ENCODE results near the gene ADAM8. TPM values are rescaled to one million over a fixed set of nuclear protein-coding genes. Genes with fewer than 3 reads are reported as not detected.

The ADAM8 gene
- total RNA-seq, 1 experiment from 2014 or later, result 16.8 TPM

DNA sequence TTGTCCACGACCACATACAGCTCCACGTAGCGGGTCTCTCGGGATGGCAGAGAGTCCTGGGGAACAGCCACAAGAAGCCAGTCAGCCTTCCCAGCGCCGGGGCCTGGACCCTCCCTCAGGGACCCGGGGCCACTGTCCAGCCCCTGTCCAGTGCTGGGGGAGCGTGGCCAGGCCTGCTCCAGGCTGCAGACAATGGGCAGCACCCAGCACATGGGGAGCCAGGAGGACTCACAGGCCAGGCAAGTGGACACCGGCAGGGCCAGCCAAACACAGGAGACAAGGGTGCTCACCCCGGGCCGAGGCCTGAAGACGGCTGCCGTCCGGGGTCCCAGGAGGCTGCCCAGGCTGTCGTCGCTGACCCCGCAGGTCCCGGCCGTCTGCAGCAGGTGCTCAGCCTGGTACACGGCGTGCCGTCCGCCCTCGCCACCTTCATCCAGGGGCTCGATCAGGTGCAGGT, 3.7 kb downstream of the ADAM8 start:
- H3K27me3 ChIP-seq (replicated peaks; ENCODE audit: control insufficient read depth, insufficient read depth, low read length), result no peaks in the 10 kb centered on the region
- Mint-ChIP-seq H3K27me3 (ENCODE audit: insufficient read depth, unreplicated experiment) (no peaks in the 10 kb centered on the region), H3K9me3 (ENCODE audit: unreplicated experiment) (no peaks in the 10 kb centered on the region), H3K27ac (ENCODE audit: unreplicated experiment) (no peak overlapping the region), H3K4me3 (ENCODE audit: unreplicated experiment) (no peak overlapping the region), H3K4me1 (ENCODE audit: low read depth, unreplicated experiment) (no peaks in the 10 kb centered on the region), H3K36me3 (ENCODE audit: insufficient read depth, unreplicated experiment) (peaks cover 6% of the 10 kb centered on the region)
- no peak overlapping the region for H3K4me3 ChIP-seq (ENCODE audit: low read depth, low read length)
- no peaks in the 10 kb centered on the region for H3K9me3 ChIP-seq
- no peak for TF ChIP-seq CTCF (IDR thresholded peaks at IDR 0.05; ENCODE audit: insufficient read depth in 1 of 2, low read depth in 1 of 2, low read length in 1 of 2, severe bottlenecking in 1 of 2, unreplicated experiment in 1 of 2)
- H3K36me3 ChIP-seq (ENCODE audit: control insufficient read depth, insufficient read depth, low read length), result no peaks in the 10 kb centered on the region
- CTCF ChIA-PET, result interaction anchor here (0.6 kb wide), 1 partner anchor 15 kb away, joined by 3 read pairs; no protein-coding TSS in a partner anchor
- BruUV-seq (replicated peaks), result no TSS peak
- no peak for DNase-seq
- intact Hi-C loops (cut with micrococcal nuclease; ENCODE audit: unreplicated experiment), result no loop called here
- peaks cover 36% of the 10 kb centered on the region for H3K4me1 ChIP-seq
- POLR2A ChIA-PET, result no interaction called here

- no peaks in the 10 kb centered on the region for H3K27me3 ChIP-seq (replicated peaks; ENCODE audit: control insufficient read depth, insufficient read depth, low read length)
- POLR2A ChIA-PET, result no interaction called here
- no peaks in the 10 kb centered on the region for H3K36me3 ChIP-seq (ENCODE audit: control insufficient read depth, insufficient read depth, low read length)
- TF ChIP-seq CTCF (IDR thresholded peaks at IDR 0.05; ENCODE audit: insufficient read depth in 1 of 2, low read depth in 1 of 2, low read length in 1 of 2, severe bottlenecking in 1 of 2, unreplicated experiment in 1 of 2), result no peak
- H3K27me3 Mint-ChIP-seq (ENCODE audit: insufficient read depth, unreplicated experiment), result no peaks in the 10 kb centered on the region
- H3K4me3 ChIP-seq (ENCODE audit: low read depth, low read length), result no peak overlapping the region
- H3K9me3 Mint-ChIP-seq (ENCODE audit: unreplicated experiment), result no peaks in the 10 kb centered on the region
- peaks cover 30% of the 10 kb centered on the region for H3K4me1 ChIP-seq
- H3K4me3 Mint-ChIP-seq (ENCODE audit: unreplicated experiment), result no peak overlapping the region
- CTCF ChIA-PET, result interaction anchor here (0.6 to 0.7 kb wide), 2 partner anchors 15 to 27 kb away, joined by 3 read pairs; no protein-coding TSS in a partner anchor
- intact Hi-C loops (cut with micrococcal nuclease; ENCODE audit: unreplicated experiment), result no loop called here
- H3K36me3 Mint-ChIP-seq (ENCODE audit: insufficient read depth, unreplicated experiment), result peaks cover 2% of the 10 kb centered on the region
- no peaks in the 10 kb centered on the region for H3K9me3 ChIP-seq
- H3K4me1 Mint-ChIP-seq (ENCODE audit: low read depth, unreplicated experiment), result no peaks in the 10 kb centered on the region
- BruUV-seq (replicated peaks), result no TSS peak
- no peak for DNase-seq
- H3K27ac Mint-ChIP-seq (ENCODE audit: unreplicated experiment), result no peak overlapping the region
Measured at GRCh38 chr10:133272301-133272963, 4.2 kb downstream of the ADAM8 start.

GRCh38 chr10:133271521-133272300, 5.0 kb downstream of the ADAM8 start:
- no peak for DNase-seq
- intact Hi-C loops (cut with micrococcal nuclease; ENCODE audit: unreplicated experiment), result no loop called here
- POLR2A ChIA-PET, result no interaction called here
- Mint-ChIP-seq H3K4me3 (ENCODE audit: unreplicated experiment) (no peak overlapping the region), H3K27me3 (ENCODE audit: insufficient read depth, unreplicated experiment) (no peaks in the 10 kb centered on the region), H3K36me3 (ENCODE audit: insufficient read depth, unreplicated experiment) (no peaks in the 10 kb centered on the region), H3K27ac (ENCODE audit: unreplicated experiment) (no peak overlapping the region), H3K9me3 (ENCODE audit: unreplicated experiment) (no peaks in the 10 kb centered on the region), H3K4me1 (ENCODE audit: low read depth, unreplicated experiment) (no peaks in the 10 kb centered on the region)
- H3K36me3 ChIP-seq (ENCODE audit: control insufficient read depth, insufficient read depth, low read length), result no peaks in the 10 kb centered on the region
- TF ChIP-seq CTCF (IDR thresholded peaks at IDR 0.05; ENCODE audit: insufficient read depth in 1 of 2, low read depth in 1 of 2, low read length in 1 of 2, severe bottlenecking in 1 of 2, unreplicated experiment in 1 of 2), result no peak
- H3K4me1 ChIP-seq, result peaks cover 23% of the 10 kb centered on the region
- H3K4me3 ChIP-seq (ENCODE audit: low read depth, low read length), result no peak overlapping the region
- CTCF ChIA-PET, result interaction anchor here (0.7 kb wide), 1 partner anchor 26 kb away, joined by 3 read pairs; no protein-coding TSS in a partner anchor
- no peaks in the 10 kb centered on the region for H3K9me3 ChIP-seq
- H3K27me3 ChIP-seq (replicated peaks; ENCODE audit: control insufficient read depth, insufficient read depth, low read length), result no peaks in the 10 kb centered on the region
- BruUV-seq (replicated peaks), result no TSS peak
